ENCODE data around the gene JSRP1.

Gene JSRP1

GRCh38 chr19:2226840-2227360 lies 29.3 kb downstream of the JSRP1 start:
- H3K36me3 ChIP-seq (ENCODE audit: control insufficient read depth, low read length) = peaks cover 91% of the 10 kb centered on the region
- H3K9me2 ChIP-seq (replicated peaks; ENCODE audit: control insufficient read depth, low read length) = no peaks in the 10 kb centered on the region
- H3K9me3 ChIP-seq (ENCODE audit: control insufficient read depth, insufficient read depth, low read length) = no peaks in the 10 kb centered on the region
- H3K4me1 ChIP-seq (ENCODE audit: control insufficient read depth, low read length) = peaks cover 60% of the 10 kb centered on the region
- TF ChIP-seq CTCF (IDR thresholded peaks at IDR 0.05; ENCODE audit: low read depth, low read length, poor library complexity, severe bottlenecking) (no peak), EZH2phosphoT487 (IDR thresholded peaks at IDR 0.05; ENCODE audit: borderline replicate concordance, low read length) (no peak)
- H3K79me2 ChIP-seq (ENCODE audit: control insufficient read depth, low read length) = peaks cover 30% of the 10 kb centered on the region
- H3K4me3 ChIP-seq (ENCODE audit: low read length) = peak overlapping the region; percentile 65
- H4K20me1 ChIP-seq (ENCODE audit: control insufficient read depth, insufficient read depth, low read depth, low read length) = 0 out of 2 replicates have a peak, but pooled peaks cover 3% of the 10 kb centered on the region
- H3K4me2 ChIP-seq (ENCODE audit: low read length) = peak overlapping the region; percentile 88
- peaks cover 31% of the 10 kb centered on the region for H3F3A ChIP-seq (ENCODE audit: control insufficient read depth, insufficient read depth)
- H3K27ac ChIP-seq (ENCODE audit: low read depth, low read length) = peak overlapping the region; percentile 90
- H3K27me3 ChIP-seq (ENCODE audit: control insufficient read depth, low read length) = no peaks in the 10 kb centered on the region

GRCh38 chr19:2226051-2226839 lies 30.0 kb downstream of the JSRP1 start:
- Histone ChIP-seq H3K79me2 (ENCODE audit: control insufficient read depth, low read length) (peaks cover 24% of the 10 kb centered on the region), H3K4me1 (ENCODE audit: control insufficient read depth, low read length) (peaks cover 66% of the 10 kb centered on the region), H3K9me2 (replicated peaks; ENCODE audit: control insufficient read depth, low read length) (no peaks in the 10 kb centered on the region), H3K27ac (ENCODE audit: low read depth, low read length) (no peak overlapping the region), H3K27me3 (ENCODE audit: control insufficient read depth, low read length) (no peaks in the 10 kb centered on the region), H3K36me3 (ENCODE audit: control insufficient read depth, low read length) (peaks cover 91% of the 10 kb centered on the region), H4K20me1 (ENCODE audit: control insufficient read depth, insufficient read depth, low read depth, low read length) (0 out of 2 replicates have a peak, but pooled peaks cover 3% of the 10 kb centered on the region), H3K4me2 (ENCODE audit: low read length) (no peak overlapping the region), H3K4me3 (ENCODE audit: low read length) (no peak overlapping the region), H3F3A (ENCODE audit: control insufficient read depth, insufficient read depth) (peaks cover 26% of the 10 kb centered on the region), H3K9me3 (ENCODE audit: control insufficient read depth, insufficient read depth, low read length) (no peaks in the 10 kb centered on the region)
- no peak for TF ChIP-seq CTCF (IDR thresholded peaks at IDR 0.05; ENCODE audit: low read depth, low read length, poor library complexity, severe bottlenecking)
- no peak for TF ChIP-seq EZH2phosphoT487 (IDR thresholded peaks at IDR 0.05; ENCODE audit: borderline replicate concordance, low read length)

- Histone ChIP-seq H3K79me2 (ENCODE audit: control insufficient read depth, low read length) (peaks cover 18% of the 10 kb centered on the region), H3K4me2 (ENCODE audit: low read length) (no peak overlapping the region), H4K20me1 (ENCODE audit: control insufficient read depth, insufficient read depth, low read depth, low read length) (0 out of 2 replicates have a peak, but pooled peaks cover 3% of the 10 kb centered on the region), H3K9me2 (replicated peaks; ENCODE audit: control insufficient read depth, low read length) (no peaks in the 10 kb centered on the region), H3K4me3 (ENCODE audit: low read length) (no peak overlapping the region), H3K27ac (ENCODE audit: low read depth, low read length) (no peak overlapping the region), H3F3A (ENCODE audit: control insufficient read depth, insufficient read depth) (peaks cover 23% of the 10 kb centered on the region), H3K36me3 (ENCODE audit: control insufficient read depth, low read length) (peaks cover 90% of the 10 kb centered on the region), H3K4me1 (ENCODE audit: control insufficient read depth, low read length) (peaks cover 69% of the 10 kb centered on the region), H3K27me3 (ENCODE audit: control insufficient read depth, low read length) (no peaks in the 10 kb centered on the region), H3K9me3 (ENCODE audit: control insufficient read depth, insufficient read depth, low read length) (no peaks in the 10 kb centered on the region)
- TF ChIP-seq EZH2phosphoT487 (IDR thresholded peaks at IDR 0.05; ENCODE audit: borderline replicate concordance, low read length) (no peak), CTCF (IDR thresholded peaks at IDR 0.05; ENCODE audit: low read depth, low read length, poor library complexity, severe bottlenecking) (no peak)
These were observed 30.7 kb downstream of the JSRP1 start for GRCh38 chr19:2225415-2226050.
